Fibroblast of gingiva (primary cell): Measurements from ENCODE around the gene CARHSP1.
"Not testable (repeated sequence)": the region's sequence is repeated elsewhere in the genome, so short reads cannot be mapped to it uniquely, and the experiment has no call there.

ENCODE experiments used
- DNase-seq: peaks from one replicate; pipeline ENCODE4 v3.0.0-alpha.2; 2011; ENCODE audit warnings: low read depth

The CARHSP1 gene

DNA sequence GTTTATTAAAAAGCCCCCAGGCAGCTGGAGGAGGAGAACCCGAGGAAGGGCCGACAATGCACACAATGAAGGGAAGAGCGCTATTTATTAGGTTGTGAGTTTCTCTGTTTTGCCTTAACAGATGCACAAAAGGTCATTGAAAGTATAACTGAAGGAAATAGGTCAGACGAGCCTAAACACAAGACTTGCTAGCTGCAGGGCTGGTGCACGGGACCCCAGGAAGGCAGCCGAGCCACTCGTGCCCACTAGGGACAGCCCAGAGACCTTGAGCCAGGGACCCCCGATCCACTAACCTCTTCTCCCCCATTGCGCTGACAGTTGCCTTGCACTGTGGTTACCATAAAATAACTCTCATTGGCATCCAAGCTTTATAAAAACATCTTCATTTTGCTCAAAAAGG, 24.6 kb upstream of the CARHSP1 start:
- no peak for DNase-seq

DNA sequence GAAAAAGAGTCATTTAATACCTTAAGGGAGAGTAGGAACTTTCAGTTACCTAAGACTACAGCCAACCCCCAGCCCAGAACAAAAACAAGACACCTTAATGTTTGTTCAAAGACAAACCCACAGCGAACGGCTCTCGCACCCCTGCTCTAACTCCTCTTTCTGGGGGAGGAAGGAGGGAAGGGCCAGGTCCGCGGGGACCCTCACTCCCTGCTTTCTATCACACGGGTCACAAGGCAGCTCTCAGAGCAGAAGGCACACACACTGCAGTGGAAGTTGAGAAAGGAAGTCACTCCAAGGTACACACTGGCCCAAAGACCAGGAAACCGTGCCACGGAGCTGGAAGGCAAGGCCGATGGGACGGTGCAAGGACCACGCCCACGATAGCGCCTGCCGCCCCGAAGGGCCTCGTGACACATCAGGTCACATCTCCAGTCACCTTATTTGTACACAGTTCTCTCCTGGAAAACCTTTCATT, 23.3 kb upstream of the CARHSP1 start:
- DNase-seq = no peak

DNA sequence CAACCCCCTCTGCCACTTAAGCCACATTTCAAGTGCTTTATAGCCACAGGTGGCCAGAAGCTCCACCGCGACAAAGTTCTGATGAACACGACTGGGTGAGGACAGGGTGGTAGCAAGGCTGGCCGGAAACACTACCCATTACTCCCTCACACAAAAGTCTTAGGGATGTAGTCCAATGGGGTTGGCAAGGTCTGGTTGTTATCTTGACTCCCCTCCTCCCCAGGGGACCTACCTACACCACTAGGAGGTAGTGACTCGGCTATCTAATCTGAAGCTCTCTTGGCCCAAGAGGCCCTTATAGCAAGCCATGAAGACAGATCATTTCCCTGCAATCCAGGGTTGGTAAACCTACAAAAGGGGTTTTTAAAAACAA, 21.7 kb upstream of the CARHSP1 start:
- DNase-seq = no peak

- no peak for DNase-seq
Observed at GRCh38 chr16:8889893-8890548, 21.2 kb upstream of the CARHSP1 start.

DNA sequence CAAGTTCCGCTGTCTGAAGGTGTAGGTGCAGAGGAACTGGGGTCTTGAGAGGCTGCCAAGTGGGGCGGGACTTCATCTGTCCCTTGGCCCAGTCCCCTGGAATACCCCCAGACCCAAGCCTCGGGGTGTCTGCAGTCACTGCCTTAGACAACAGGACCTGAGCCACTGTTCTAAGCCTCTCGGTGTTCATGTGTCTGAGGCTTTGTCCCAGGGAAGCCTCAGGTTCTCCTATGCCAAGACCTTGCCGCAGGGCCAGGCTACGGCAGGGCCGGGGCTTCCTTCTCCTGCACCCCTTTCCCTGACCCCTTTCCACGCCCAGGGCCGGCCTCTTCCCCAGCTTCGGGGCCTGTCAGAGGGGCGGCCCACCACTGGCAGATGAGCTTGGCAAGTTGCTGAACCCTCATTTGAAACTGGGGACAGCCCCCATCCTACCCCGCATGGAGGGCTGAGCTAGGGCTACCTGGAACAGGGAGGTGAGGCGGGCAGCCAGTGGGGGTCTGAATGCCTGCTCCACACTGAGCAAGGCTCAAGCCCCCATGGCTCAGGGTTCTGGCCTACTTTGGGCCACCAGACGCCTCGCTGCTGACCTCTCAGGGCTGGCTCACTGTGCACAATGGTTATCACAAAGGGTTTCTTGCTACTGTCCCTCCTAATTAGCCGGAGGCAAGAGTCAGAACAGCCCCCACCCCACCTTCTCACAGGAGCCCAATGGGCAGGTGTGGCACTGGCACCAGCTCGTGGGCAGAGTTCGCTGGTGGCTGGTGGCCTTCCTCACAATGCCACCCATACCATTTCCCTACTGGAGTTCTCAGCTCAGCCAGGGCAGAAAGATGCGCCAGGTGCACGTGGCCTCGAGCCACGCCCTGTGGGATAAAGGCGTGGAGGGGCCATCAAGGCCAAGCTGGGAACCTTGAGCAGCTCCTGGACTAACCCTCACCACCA, 20.4 kb upstream of the CARHSP1 start:
- DNase-seq = no peak

DNA sequence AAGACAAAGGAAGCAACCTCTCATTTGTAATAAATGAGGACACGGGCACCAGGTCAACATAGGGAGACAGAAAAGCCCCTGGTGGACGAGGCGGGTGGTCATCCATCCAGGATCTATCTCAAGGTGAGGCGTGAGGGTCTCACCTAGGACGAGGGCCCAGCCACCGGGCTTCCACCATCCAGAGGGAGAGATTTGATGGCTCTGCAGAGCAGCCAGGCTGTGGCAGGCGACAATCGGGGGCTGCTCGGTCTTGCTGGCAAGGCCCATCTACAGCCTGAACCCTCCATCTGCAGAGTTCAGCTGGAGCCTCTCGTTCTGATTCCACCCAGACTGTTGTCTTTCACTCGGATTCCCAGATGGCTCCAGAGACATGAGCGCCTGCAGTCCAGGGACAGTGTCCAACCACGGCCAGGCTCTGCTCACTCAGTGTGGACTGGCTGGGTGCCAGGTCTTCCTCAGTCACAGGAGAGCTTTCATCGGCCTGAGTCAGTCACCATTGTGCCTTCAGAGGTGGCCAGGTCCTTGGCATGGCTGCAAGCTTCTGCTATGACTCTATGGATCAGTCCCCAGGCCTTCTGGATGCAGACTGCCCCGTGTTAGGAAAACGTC, 19.2 kb upstream of the CARHSP1 start:
- peak; percentile 36 for DNase-seq

DNA sequence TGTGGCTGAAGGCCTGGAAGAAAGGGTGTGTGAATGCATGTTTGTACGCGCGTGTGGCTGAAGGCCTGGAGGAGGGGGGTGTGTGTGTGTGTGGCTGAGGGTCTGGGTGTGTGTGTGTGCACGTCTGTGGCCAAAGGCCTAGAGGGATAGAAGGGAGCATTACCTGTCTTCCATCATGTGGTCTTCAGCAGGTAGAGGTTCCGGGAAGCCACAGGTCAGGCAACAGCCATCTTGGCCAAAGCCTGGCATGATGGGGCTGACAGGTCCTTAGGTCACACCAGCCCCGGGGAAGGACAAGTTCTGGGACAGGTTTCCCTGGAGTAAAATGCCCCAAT, 18.6 kb upstream of the CARHSP1 start:
- no peak for DNase-seq

DNA sequence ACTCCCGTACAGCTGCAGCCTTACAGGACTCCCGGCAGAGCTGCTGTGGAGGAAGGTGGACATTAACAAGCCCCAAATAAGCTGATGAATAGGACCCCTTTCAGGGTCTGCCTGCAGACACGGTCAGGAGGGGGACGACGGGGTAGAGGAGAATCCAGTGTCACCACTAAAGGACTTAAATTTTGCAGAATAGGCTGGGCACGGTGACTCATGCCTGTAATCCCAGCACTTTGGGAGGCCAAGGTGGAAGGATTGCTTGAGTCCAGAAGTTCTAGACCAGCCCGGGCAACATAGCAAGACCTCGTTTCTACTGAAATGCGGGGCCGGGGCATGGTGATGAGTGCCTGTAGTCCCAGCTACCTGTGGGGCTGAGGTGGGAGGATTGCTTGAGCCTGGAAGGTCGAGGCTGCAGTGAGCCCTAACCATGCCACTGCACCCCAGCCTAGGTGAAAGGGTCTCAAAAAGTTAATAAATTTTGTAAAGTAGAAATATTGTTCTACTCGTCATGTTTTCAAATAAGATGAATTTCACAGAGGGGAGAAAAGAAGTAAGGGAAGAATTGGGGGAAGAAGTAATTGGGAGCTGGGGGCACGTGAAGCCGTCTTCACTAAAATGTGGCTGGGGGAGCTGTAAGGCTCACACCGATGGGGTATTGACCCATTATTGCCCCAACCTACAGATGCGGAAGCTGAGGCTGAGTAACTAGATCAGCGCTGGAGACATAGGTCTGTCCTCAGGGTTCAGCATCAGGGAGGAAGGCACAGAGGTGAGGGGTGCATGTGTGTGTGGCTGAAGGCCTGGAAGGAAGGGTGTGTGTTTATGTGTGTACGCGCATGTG, 18.0 kb upstream of the CARHSP1 start:
- DNase-seq = no peak

DNA sequence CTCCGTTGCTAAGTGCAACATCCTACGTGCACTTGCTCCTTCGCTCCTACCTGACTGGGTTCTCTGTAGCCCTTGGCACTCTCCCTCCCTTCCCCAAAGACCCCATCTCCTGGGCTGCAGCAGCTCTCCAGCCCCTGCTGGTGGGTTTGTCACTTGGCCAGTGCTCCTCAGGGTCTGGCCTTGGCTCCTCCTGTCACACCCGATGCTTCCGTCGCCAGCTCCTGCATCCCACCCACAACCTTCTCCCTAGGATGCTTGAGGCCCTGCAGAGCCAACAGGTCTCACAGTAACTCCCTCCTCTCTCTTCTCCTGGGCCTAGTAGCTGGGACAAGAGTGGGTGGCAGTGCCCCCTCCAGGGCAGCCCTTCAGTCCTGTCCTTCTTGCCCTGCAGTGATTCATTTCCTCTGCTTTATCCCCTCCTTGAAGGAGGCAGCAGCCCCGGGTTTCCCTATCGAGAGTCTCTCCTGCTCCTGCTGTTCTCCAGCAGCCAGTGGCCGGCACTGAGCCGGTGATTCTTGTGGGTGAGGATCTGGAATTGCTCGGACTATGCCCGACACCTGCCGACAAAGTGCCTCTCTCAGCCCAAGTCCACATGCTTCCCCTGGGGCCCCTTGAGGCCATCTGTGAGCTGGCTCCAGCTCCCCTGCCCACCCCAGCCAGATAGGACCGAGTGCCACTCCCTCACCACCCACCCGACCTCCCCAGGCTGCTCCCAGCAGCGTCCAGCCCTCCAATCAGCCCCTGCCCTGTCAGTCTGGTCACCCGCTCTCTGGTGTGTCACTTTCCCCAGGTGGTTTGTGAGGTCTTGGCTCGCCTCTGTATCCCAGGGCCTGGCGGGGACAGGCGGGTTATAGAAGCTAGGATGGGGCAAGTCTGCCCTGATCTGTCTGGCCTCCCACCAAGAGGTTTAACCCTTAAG, 17.1 kb upstream of the CARHSP1 start:
- peak; percentile 26 for DNase-seq

- DNase-seq = no peak
Observed at GRCh38 chr16:8882725-8883377, 14.0 kb upstream of the CARHSP1 start.

DNA sequence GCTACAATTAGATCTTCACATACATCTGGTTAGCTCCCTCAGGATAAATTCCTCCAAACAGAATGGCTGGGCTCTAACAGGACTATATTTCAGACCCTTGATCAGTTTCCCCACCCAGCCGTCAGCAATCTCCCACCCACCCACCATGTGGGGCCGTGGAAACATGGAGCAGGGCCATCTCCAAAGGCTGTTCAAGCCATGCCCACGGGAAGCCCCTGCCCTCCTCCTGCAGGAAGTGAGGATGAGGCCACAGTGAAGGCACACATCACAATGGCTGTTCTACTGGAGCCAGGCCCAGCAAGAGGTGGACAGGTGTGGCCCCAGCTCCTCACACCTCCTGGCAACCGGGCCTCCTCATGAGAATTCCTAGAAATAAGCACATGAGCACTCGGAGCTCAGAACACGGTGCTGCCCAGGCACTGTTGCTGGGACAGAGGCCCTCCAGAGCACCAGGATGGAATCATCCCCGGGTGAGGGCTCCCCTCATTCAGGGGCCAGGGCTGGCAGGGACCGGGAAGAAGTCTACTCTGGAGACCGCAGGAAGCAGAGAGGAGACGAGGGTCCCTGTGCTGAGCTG, 13.3 kb upstream of the CARHSP1 start, which contains the start of gene LITAFD:
LITAFD (plus strand) TSS at position 311 of the 577 bp plus-strand sequence. CDS start 2,005 bp downstream, outside the sequence.
- DNase-seq = no peak

GRCh38 chr16:8880839-8881510, 12.2 kb upstream of the CARHSP1 start:
- DNase-seq = no peak

- DNase-seq = peak; percentile 63
Observed at GRCh38 chr16:8878523-8878911, 9.7 kb upstream of the CARHSP1 start.

- no peak for DNase-seq
Observed at GRCh38 chr16:8877894-8878522, 9.2 kb upstream of the CARHSP1 start.

DNA sequence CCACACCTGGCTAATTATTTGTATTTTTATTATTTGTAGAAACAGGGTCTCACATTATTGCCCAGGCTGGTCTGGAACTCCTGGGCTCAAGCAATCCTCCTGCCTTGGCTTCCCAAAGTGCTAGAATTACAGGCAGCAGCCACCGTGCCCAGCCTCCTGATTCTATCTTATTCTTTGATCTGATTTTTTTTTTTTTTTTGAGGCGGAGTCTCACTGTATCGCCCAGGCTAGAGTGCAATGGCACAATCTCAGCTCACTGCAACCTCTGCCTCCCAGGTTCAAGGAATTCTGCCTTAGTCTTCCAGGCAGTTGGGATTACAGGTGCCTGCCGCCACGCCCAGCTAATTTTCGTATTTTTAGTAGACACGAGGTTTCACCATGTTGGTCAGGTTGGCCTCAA, 6.5 kb upstream of the CARHSP1 start:
- DNase-seq = not testable (repeated sequence)

GRCh38 chr16:8874388-8874787, 5.6 kb upstream of the CARHSP1 start:
- DNase-seq = peak; percentile 82

- not testable (repeated sequence) for DNase-seq
Observed at GRCh38 chr16:8873866-8874195, 5.0 kb upstream of the CARHSP1 start.

DNA sequence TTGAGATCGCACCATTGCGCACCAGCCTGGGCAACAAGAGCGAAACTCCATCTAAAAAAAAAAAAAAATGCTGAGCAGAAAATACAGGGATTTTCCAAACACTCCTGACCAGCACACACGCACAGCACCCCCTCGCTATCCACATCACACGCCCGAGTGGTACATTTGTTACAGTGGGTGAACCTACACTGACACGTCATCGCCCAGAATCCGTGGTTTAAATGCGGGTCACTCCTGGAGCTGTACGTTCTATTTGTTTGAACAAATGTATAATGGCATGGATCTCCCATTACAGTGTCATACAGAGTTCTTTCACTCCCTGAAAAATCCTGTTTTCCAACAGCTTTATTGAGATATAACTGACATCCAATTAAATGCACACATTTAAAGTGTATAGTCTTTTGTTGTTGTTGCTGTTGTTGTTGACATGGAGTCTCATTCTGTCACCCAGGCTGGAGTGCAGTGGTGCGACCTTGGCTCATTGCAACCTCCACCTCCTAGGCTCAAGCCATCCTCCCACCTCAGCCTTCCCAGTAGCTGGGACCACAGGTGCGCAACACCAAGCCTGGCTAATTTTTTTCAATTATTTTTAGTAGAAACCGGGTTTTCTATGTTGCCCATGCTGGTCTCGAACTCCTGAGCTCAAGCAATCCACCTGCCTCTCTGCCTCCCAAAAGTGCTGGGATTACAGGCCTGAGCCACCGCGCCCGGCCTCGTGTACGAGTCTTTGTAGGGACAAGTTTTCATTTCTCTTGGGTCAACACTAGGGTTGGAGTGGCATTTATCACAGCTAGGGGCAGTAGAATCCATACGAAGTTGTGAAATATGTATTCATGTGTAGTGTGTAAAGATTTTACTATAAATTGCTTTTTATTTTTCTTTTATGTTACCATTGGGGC, 4.4 kb upstream of the CARHSP1 start:
- DNase-seq = no peak
